HFFc6 (cell line): ENCODE results near the gene TBC1D2. TPM values are rescaled to one million over a fixed set of nuclear protein-coding genes. Genes with fewer than 3 reads are reported as not detected.
A peak's percentile ranks its signal among the peaks of the same experiment; 100 is the strongest.

Experiments used
- DNase-seq: peaks from one replicate; pipeline ENCODE4 v3.0.0-alpha.2; 2018
- H3K27ac Mint-ChIP-seq: 2 replicates; pipeline ENCODE4 v1.8.0; 2020; ENCODE audit warnings: mild to moderate bottlenecking, mixed read lengths
- H3K27me3 Mint-ChIP-seq: 2 replicates; pipeline ENCODE4 v1.8.0; 2021; ENCODE audit warnings: mild to moderate bottlenecking, moderate library complexity, mixed read lengths; ENCODE audit not compliant: insufficient read depth
- H3K36me3 Mint-ChIP-seq: 2 replicates; pipeline ENCODE4 v1.8.0; 2021; ENCODE audit warnings: low read depth, mixed read lengths
- H3K4me1 Mint-ChIP-seq: 2 replicates; pipeline ENCODE4 v1.8.0; 2020; ENCODE audit warnings: low read depth, mixed read lengths
- H3K4me3 Mint-ChIP-seq: 2 replicates; pipeline ENCODE4 v1.8.0; 2020; ENCODE audit warnings: mild to moderate bottlenecking, moderate library complexity, mixed read lengths
- H3K9me3 Mint-ChIP-seq: 2 replicates; pipeline ENCODE4 v1.8.0; 2020; ENCODE audit warnings: mild to moderate bottlenecking, mixed read lengths
- CTCF ChIP-seq: fragments of 200-600 bp; sonication (generic); IDR thresholded peaks from 2 replicates; pipeline ENCODE4 v1.5.0; 2021; ENCODE audit warnings: antibody characterized with exemption, mild to moderate bottlenecking
- total RNA-seq, 6 experiments: library from RNA; stranded (reverse); fragmentation: NEBNext Ultra II Directional; extraction: Animal tissue kit (Norgen Biotek cat#: 25700); gene quantifications; 2 replicates in 1 of 6; 3 replicates in 5 of 6; pipeline ENCODE4 v1.2.3, GENCODE V29; 2021

TBC1D2 gene
- total RNA-seq, 6 experiments from 2014 or later = 31.9 to 39.4 (median 36.5) TPM

GRCh38 chr9:98220911-98221310 lies 34.5 kb downstream of the TBC1D2 start:
- no peak for DNase-seq
- Mint-ChIP-seq H3K4me1 (peaks cover 36% of the 10 kb centered on the region), H3K4me3 (no peak overlapping the region), H3K27me3 (no peaks in the 10 kb centered on the region; the same call in none of the 2 replicates), H3K36me3 (peaks cover 31% of the 10 kb centered on the region), H3K27ac (peak overlapping the region; percentile 99; the same call in 1 of the 2 replicates), H3K9me3 (no peaks in the 10 kb centered on the region)
- TF ChIP-seq CTCF = no peak

GRCh38 chr9:98219794-98220370 lies 35.6 kb downstream of the TBC1D2 start:
- peak overlapping the region; percentile 59 for H3K27ac Mint-ChIP-seq
- no peak for TF ChIP-seq CTCF
- peaks cover 47% of the 10 kb centered on the region for H3K4me1 Mint-ChIP-seq
- H3K9me3 Mint-ChIP-seq = no peaks in the 10 kb centered on the region
- H3K36me3 Mint-ChIP-seq = peaks cover 34% of the 10 kb centered on the region
- no peaks in the 10 kb centered on the region; the same call in none of the 2 replicates for H3K27me3 Mint-ChIP-seq
- DNase-seq = no peak
- no peak overlapping the region for H3K4me3 Mint-ChIP-seq

- no peak for TF ChIP-seq CTCF
- DNase-seq = no peak
- peak overlapping the region; percentile 64 for H3K27ac Mint-ChIP-seq
- no peaks in the 10 kb centered on the region for H3K9me3 Mint-ChIP-seq
- H3K4me1 Mint-ChIP-seq = peaks cover 49% of the 10 kb centered on the region
- H3K36me3 Mint-ChIP-seq = peaks cover 36% of the 10 kb centered on the region
- H3K4me3 Mint-ChIP-seq = no peak overlapping the region
- no peaks in the 10 kb centered on the region; the same call in none of the 2 replicates for H3K27me3 Mint-ChIP-seq
Observed at GRCh38 chr9:98219364-98219716, 36.1 kb downstream of the TBC1D2 start.

GRCh38 chr9:98218562-98219363 lies 36.7 kb downstream of the TBC1D2 start:
- Mint-ChIP-seq H3K36me3 (peaks cover 36% of the 10 kb centered on the region), H3K4me1 (peaks cover 48% of the 10 kb centered on the region), H3K27me3 (no peaks in the 10 kb centered on the region; the same call in none of the 2 replicates), H3K27ac (peak overlapping the region; percentile 64), H3K9me3 (no peaks in the 10 kb centered on the region), H3K4me3 (no peak overlapping the region)
- no peak for TF ChIP-seq CTCF
- DNase-seq = no peak

- Mint-ChIP-seq H3K4me1 (peaks cover 32% of the 10 kb centered on the region), H3K36me3 (peaks cover 34% of the 10 kb centered on the region), H3K27ac (peak overlapping the region; percentile 42), H3K9me3 (no peaks in the 10 kb centered on the region), H3K4me3 (no peak overlapping the region), H3K27me3 (no peaks in the 10 kb centered on the region; the same call in none of the 2 replicates)
- DNase-seq = no peak
- no peak for TF ChIP-seq CTCF
Observed at GRCh38 chr9:98217255-98217654, 38.2 kb downstream of the TBC1D2 start.
